HG03066 (cell line): ENCODE data around the gene RASGRP3.

Experiments used
- ATAC-seq: cut with Tn5 transposase; IDR thresholded peaks from one replicate; pipeline ENCODE4 v1.9.1; 2021; ENCODE audit warnings: low read depth; ENCODE audit not compliant: unreplicated experiment

RASGRP3 gene

GRCh38 chr2:33491441-33492084, 15.1 kb downstream of the RASGRP3 start:
- ATAC-seq, result no peak

- no peak for ATAC-seq
Measured at GRCh38 chr2:33492399-33493134, 16.1 kb downstream of the RASGRP3 start.

- peak; percentile 55 for ATAC-seq
Measured at GRCh38 chr2:33494155-33494779, 17.8 kb downstream of the RASGRP3 start.

- ATAC-seq, result no peak
Measured at GRCh38 chr2:33494877-33495641, 18.6 kb downstream of the RASGRP3 start.

- ATAC-seq, result no peak
Measured at GRCh38 chr2:33495683-33496082, 19.2 kb downstream of the RASGRP3 start.

GRCh38 chr2:33496150-33496549, 19.7 kb downstream of the RASGRP3 start:
- ATAC-seq, result no peak

- ATAC-seq, result no peak
Measured at GRCh38 chr2:33496726-33497125, 20.3 kb downstream of the RASGRP3 start.

- ATAC-seq, result peak; percentile 40
Measured at GRCh38 chr2:33497221-33497650, 20.8 kb downstream of the RASGRP3 start.

- peak; percentile 17 for ATAC-seq
Measured at GRCh38 chr2:33498291-33498956, 22.0 kb downstream of the RASGRP3 start.

- ATAC-seq, result no peak
Measured at GRCh38 chr2:33500177-33500576, 23.7 kb downstream of the RASGRP3 start.

GRCh38 chr2:33502025-33502424, 25.6 kb downstream of the RASGRP3 start:
- ATAC-seq, result no peak

- ATAC-seq, result no peak
Measured at GRCh38 chr2:33503002-33503401, 26.6 kb downstream of the RASGRP3 start.

- ATAC-seq, result no peak
Measured at GRCh38 chr2:33505966-33506365, 29.5 kb downstream of the RASGRP3 start.

GRCh38 chr2:33509908-33510585, 33.6 kb downstream of the RASGRP3 start:
- ATAC-seq, result no peak

- no peak for ATAC-seq
Measured at GRCh38 chr2:33510586-33510968, 34.1 kb downstream of the RASGRP3 start.

GRCh38 chr2:33511141-33511540, 34.7 kb downstream of the RASGRP3 start:
- ATAC-seq, result no peak

GRCh38 chr2:33512112-33512511, 35.7 kb downstream of the RASGRP3 start:
- no peak for ATAC-seq

- no peak for ATAC-seq
Measured at GRCh38 chr2:33513480-33513879, 37.0 kb downstream of the RASGRP3 start.

- no peak for ATAC-seq
Measured at GRCh38 chr2:33516456-33516995, 40.1 kb downstream of the RASGRP3 start.

GRCh38 chr2:33518200-33518599, 41.8 kb downstream of the RASGRP3 start:
- ATAC-seq, result no peak
